H1 (cell line): ENCODE results near the gene DSTN. TPM values are rescaled to one million over a fixed set of nuclear protein-coding genes. Genes with fewer than 3 reads are reported as not detected.

Source experiments
- ATF2 ChIP-seq: IDR thresholded peaks from 2 replicates; pipeline ENCODE4 v1.6.1; 2012; ENCODE audit warnings: low read length, inconsistent platforms
- CBX8 ChIP-seq: fragments of 300-800, 300-1000 bp; sonication (generic); IDR thresholded peaks from 2 replicates; pipeline ENCODE4 v1.7.1; 2016; ENCODE audit warnings: low read depth, low read length, borderline replicate concordance
- CHD1 ChIP-seq: IDR thresholded peaks from 2 replicates; pipeline ENCODE4 v1.6.1; 2012; ENCODE audit warnings: low read depth, low read length, improper control_type of control experiment
- CREB1 ChIP-seq: IDR thresholded peaks from 2 replicates; pipeline ENCODE4 v1.6.1; 2012; ENCODE audit warnings: inconsistent platforms
- EP300 ChIP-seq, 2 experiments: IDR thresholded peaks; 1 replicate in 1 of 2; 2 replicates in 1 of 2; pipeline ENCODE4 v1.6.1; 2011 to 2012; ENCODE audit warnings: low read depth in 2 of 2, low read length in 2 of 2, mild to moderate bottlenecking in 2 of 2, borderline replicate concordance in 1 of 2, inconsistent platforms in 1 of 2, moderate library complexity in 1 of 2
- PHF8 ChIP-seq: fragments of 200-600 bp; sonication (generic); conservative IDR thresholded peaks from 2 replicates; pipeline ENCODE4 v1.7.1; 2012; ENCODE audit warnings: low read depth, mild to moderate bottlenecking, inconsistent platforms, low read length, moderate library complexity
- RXRA ChIP-seq: IDR thresholded peaks from 2 replicates; pipeline ENCODE4 v1.6.1; 2011; ENCODE audit warnings: low read depth, mild to moderate bottlenecking, low read length, moderate library complexity; ENCODE audit not compliant: insufficient read depth
- SP2 ChIP-seq: IDR thresholded peaks from 2 replicates; pipeline ENCODE4 v1.6.1; 2012; ENCODE audit warnings: mild to moderate bottlenecking, low read length, inconsistent platforms
- polyA plus RNA-seq, 7 experiments: library from polyadenylated mRNA; depleted of rRNA in 3 of 7; stranded (reverse) in 5 of 7; unstranded in 2 of 7; fragments of >200 nt in 5 of 7; fragments of 200-250 nt in 2 of 7; gene quantifications; 1 replicate in 5 of 7; 2 replicates in 1 of 7; 4 replicates in 1 of 7; pipeline versions ENCODE4 v1.2.1 to v1.2.3, GENCODE V29; 2011 to 2013; ENCODE audit warnings: missing spikeins in 2 of 7, mixed read lengths in 2 of 7
- total RNA-seq: library from RNA; stranded (reverse); fragmentation: NEBNext Ultra II Directional; extraction: Animal tissue kit (Norgen Biotek cat#: 25700); gene quantifications from 2 replicates; pipeline ENCODE4 v1.2.1, GENCODE V29; 2021

Gene DSTN
- total and polyA plus RNA-seq, 2 of the 8 experiments (the other 6 are each of a cell fraction or from before 2014, with no cell fraction given) = 43.3 to 208 TPM

- TF ChIP-seq SP2 (no peak), CHD1 (no peak), EP300 (IDR thresholded peaks at IDR 0.05; ENCODE audit: borderline replicate concordance in 1 of 2, low read depth in 2 of 2, low read length in 2 of 2) (no peak), RXRA (no peak), CBX8 (no peak), ATF2 (no peak), PHF8 (no peak), CREB1 (no peak)
These were observed 40.3 kb upstream of the DSTN start (continued) for GRCh38 chr20:17529586-17529985.
